SK-N-SH (cell line): ENCODE results near the gene DYNC2H1. TPM values are rescaled to one million over a fixed set of nuclear protein-coding genes. Genes with fewer than 3 reads are reported as not detected.

Experiments
- CTCF ChIA-PET: fragments of 300-600, 350-600 bp; formaldehyde crosslinking; extraction: SDS; loops from one replicate; lab custom pipeline; 2021; lab: Yijun Ruan, JAX
- POLR2A ChIA-PET: fragments of 350-600 bp; sonication (Branson Sonifier 250); formaldehyde crosslinking; extraction: SDS; loops from one replicate; lab custom pipeline; 2020; ENCODE audit warnings: antibody characterized with exemption, inconsistent platforms; lab: Yijun Ruan, JAX
- DNase-seq: peaks from one replicate; pipeline ENCODE4 v3.0.0; 2012
- H2AFZ ChIP-seq: fragments of 200-600 bp; sonication (generic); 2 replicates; pipeline ENCODE4 v1.8.1; 2016; ENCODE audit warnings: antibody characterized with exemption, mild to moderate bottlenecking, low read depth
- H3F3A ChIP-seq: fragments of 200-600 bp; sonication (generic); replicated peaks from 2 replicates; pipeline ENCODE3; 2016; ENCODE audit warnings: antibody characterized with exemption, mild to moderate bottlenecking; ENCODE audit not compliant: insufficient read depth
- H3K27ac ChIP-seq, 2 experiments: fragments of 200-500 bp in 1 of 2; fragments of 200-600 bp in 1 of 2; sonication (Bioruptor generic) in 1 of 2; sonication (generic), shearing (Covaris generic) in 1 of 2; 2 replicates each; pipeline versions ENCODE4 v1.5.1 to v1.6.1; 2014 to 2016; ENCODE audit warnings: low read depth in 2 of 2, inconsistent platforms in 1 of 2, low read length in 1 of 2, mild to moderate bottlenecking in 1 of 2, mixed read lengths in 1 of 2
- H3K27me3 ChIP-seq: fragments of 200-600 bp; sonication (generic), shearing (Covaris generic); 2 replicates; pipeline ENCODE4 v1.6.1; 2016; ENCODE audit warnings: mixed run types; ENCODE audit not compliant: insufficient read depth
- H3K36me3 ChIP-seq, 2 experiments: fragments of 200-500 bp in 1 of 2; fragments of 200-600 bp in 1 of 2; sonication (Bioruptor generic) in 1 of 2; sonication (generic) in 1 of 2; replicated peaks in 1 of 2; 2 replicates each; pipeline versions ENCODE3 to v1.5.1; 2014 to 2016; ENCODE audit warnings: low read length in 1 of 2, mild to moderate bottlenecking in 1 of 2; ENCODE audit not compliant: insufficient read depth in 2 of 2, control insufficient read depth in 1 of 2
- H3K4me1 ChIP-seq, 2 experiments: fragments of 200-500 bp in 1 of 2; fragments of 200-600 bp in 1 of 2; sonication (Bioruptor generic) in 1 of 2; sonication (generic), shearing (Covaris generic) in 1 of 2; 2 replicates each; pipeline versions ENCODE4 v1.5.1 to v1.6.1; 2014 to 2016; ENCODE audit warnings: low read depth in 1 of 2, low read length in 1 of 2, mixed run types in 1 of 2; ENCODE audit not compliant: insufficient read depth in 2 of 2, control insufficient read depth in 1 of 2
- H3K4me2 ChIP-seq: fragments of 200-600 bp; sonication (generic), shearing (Covaris generic); 2 replicates; pipeline ENCODE4 v1.6.1; 2017; ENCODE audit warnings: mixed run types
- H3K4me3 ChIP-seq, 2 experiments: fragments of 200-500 bp in 1 of 2; fragments of 200-600 bp in 1 of 2; sonication (Bioruptor generic) in 1 of 2; sonication (generic), shearing (Covaris generic) in 1 of 2; 2 replicates each; pipeline versions ENCODE4 v1.5.1 to v1.8.1; 2014 to 2016; ENCODE audit warnings: low read depth in 2 of 2, inconsistent platforms in 1 of 2, low read length in 1 of 2, mild to moderate bottlenecking in 1 of 2, mixed read lengths in 1 of 2, moderate library complexity in 1 of 2
- H3K79me2 ChIP-seq: fragments of 200-600 bp; sonication (generic); 2 replicates; pipeline ENCODE4 v1.8.1; 2017; ENCODE audit warnings: mild to moderate bottlenecking; ENCODE audit not compliant: insufficient read depth
- H3K9ac ChIP-seq: fragments of 200-600 bp; sonication (generic); 2 replicates; pipeline ENCODE4 v1.6.1; 2017; ENCODE audit warnings: mixed run types
- H3K9me2 ChIP-seq: fragments of 200-600 bp; sonication (generic); 2 replicates; pipeline ENCODE4 v1.6.1; 2017; ENCODE audit warnings: mixed run types
- H3K9me3 ChIP-seq: fragments of 200-600 bp; sonication (generic); 2 replicates; pipeline ENCODE4 v1.6.1; 2017; ENCODE audit warnings: mixed run types, mild to moderate bottlenecking, moderate library complexity
- H4K20me1 ChIP-seq: fragments of 200-600 bp; sonication (generic); 2 replicates; pipeline ENCODE4 v1.6.1; 2017; ENCODE audit warnings: mild to moderate bottlenecking, mixed run types; ENCODE audit not compliant: insufficient read depth
- CTCF ChIP-seq: fragments of 200-600 bp; sonication (generic); IDR thresholded peaks from 2 replicates; pipeline ENCODE4 v1.6.1; 2017; ENCODE audit warnings: antibody characterized with exemption, mild to moderate bottlenecking, moderate library complexity
- EP300 ChIP-seq, 2 experiments: IDR thresholded peaks; 2 replicates each; pipeline versions ENCODE4 v1.4.0 to v1.6.1; 2012; ENCODE audit warnings: borderline replicate concordance in 1 of 2, low read depth in 1 of 2, low read length in 1 of 2
- FOSL2 ChIP-seq: IDR thresholded peaks from 2 replicates; pipeline ENCODE4 v1.4.0; 2012; ENCODE audit warnings: low read depth, mild to moderate bottlenecking, moderate library complexity, borderline replicate concordance
- FOXJ3 ChIP-seq: sonication (generic); formaldehyde crosslinking; IDR thresholded peaks from 2 replicates; pipeline ENCODE4 v1.5.1; 2020; ENCODE audit warnings: mild to moderate bottlenecking, missing genetic modification reagents
- GABPA ChIP-seq: IDR thresholded peaks from 2 replicates; pipeline ENCODE4 v1.4.0; 2012; ENCODE audit warnings: low read depth, mild to moderate bottlenecking
- GATA2 ChIP-seq: sonication (generic); formaldehyde crosslinking; IDR thresholded peaks from 2 replicates; pipeline ENCODE4 v1.5.0; 2020; ENCODE audit warnings: mild to moderate bottlenecking, missing genetic modification reagents
- IRF3 ChIP-seq: fragments of 150-350 bp; IDR thresholded peaks from 2 replicates; pipeline ENCODE4 v1.6.1; 2016; ENCODE audit warnings: mild to moderate bottlenecking, low read depth, low read length
- JUND ChIP-seq: IDR thresholded peaks from 2 replicates; pipeline ENCODE4 v1.4.0; 2012
- MAX ChIP-seq: IDR thresholded peaks from 2 replicates; pipeline ENCODE4 v1.4.0; 2012; ENCODE audit warnings: low read depth
- MXI1 ChIP-seq: IDR thresholded peaks from 2 replicates; pipeline ENCODE4 v1.6.1; 2012; ENCODE audit warnings: mild to moderate bottlenecking, low read depth, low read length, improper control_type of control experiment
- NFIC ChIP-seq: IDR thresholded peaks from 2 replicates; pipeline ENCODE4 v1.4.0; 2012; ENCODE audit warnings: borderline replicate concordance
- RCOR1 ChIP-seq: fragments of 150-350 bp; IDR thresholded peaks from 2 replicates; pipeline ENCODE4 v1.6.1; 2017; ENCODE audit warnings: antibody characterized with exemption, low read length
- REST ChIP-seq: IDR thresholded peaks from 2 replicates; pipeline ENCODE4 v1.6.1; 2012; ENCODE audit warnings: mild to moderate bottlenecking, low read depth, low read length, moderate library complexity
- RFX5 ChIP-seq: IDR thresholded peaks from 2 replicates; pipeline ENCODE4 v1.6.1; 2012; ENCODE audit warnings: mild to moderate bottlenecking, improper control_type of control experiment, low read length
- TAF1 ChIP-seq: IDR thresholded peaks from 2 replicates; pipeline ENCODE4 v1.6.1; 2012; ENCODE audit warnings: low read depth, mild to moderate bottlenecking, low read length, moderate library complexity, borderline replicate concordance
- TCF12 ChIP-seq: IDR thresholded peaks from 2 replicates; pipeline ENCODE4 v1.4.0; 2012
- TEAD4 ChIP-seq: IDR thresholded peaks from 2 replicates; pipeline ENCODE4 v1.4.0; 2012; ENCODE audit warnings: mild to moderate bottlenecking, borderline replicate concordance; ENCODE audit not compliant: insufficient read depth
- USF1 ChIP-seq: IDR thresholded peaks from 2 replicates; pipeline ENCODE4 v1.4.0; 2012; ENCODE audit warnings: low read depth, borderline replicate concordance
- USF2 ChIP-seq: fragments of 150-350 bp; IDR thresholded peaks from 2 replicates; pipeline ENCODE4 v1.6.1; 2017; ENCODE audit warnings: antibody characterized with exemption, low read length, low read depth, borderline replicate concordance
- YY1 ChIP-seq: IDR thresholded peaks from 2 replicates; pipeline ENCODE4 v1.4.0; 2012; ENCODE audit warnings: low read depth, mild to moderate bottlenecking
- WGBS: methylation state at CpG from one replicate; pipeline ENCODE4 v1.1.6; 2017; ENCODE audit warnings: low lambda C conversion rate; 5-methylcytosine and 5-hydroxymethylcytosine counted together
- polyA plus RNA-seq, 3 experiments: library from polyadenylated mRNA; depleted of rRNA; stranded (reverse); fragments of >200 nt; gene quantifications; 2 replicates each; pipeline ENCODE4 v1.2.3, GENCODE V29; 2012

The DYNC2H1 gene
- polyA plus RNA-seq, 1 of the 3 experiments (the other 2 are of a cell fraction): 15.3 TPM

GRCh38 chr11:103114836-103115235, 5.6 kb downstream of the DYNC2H1 start:
- ChIA-PET POLR2A (no interaction called here), CTCF (no interaction called here)
- Histone ChIP-seq H3K4me1 (peaks cover 0 to 7% of the 10 kb centered on the region in 2 experiments; a peak in 1 of 4 replicates), H3K79me2 (peaks cover 24% of the 10 kb centered on the region), H3K36me3 (peaks cover 32 to 39% of the 10 kb centered on the region in 2 experiments), H3K27me3 (no peaks in the 10 kb centered on the region), H3K9me3 (no peaks in the 10 kb centered on the region), H3F3A (peaks cover 5% of the 10 kb centered on the region), H4K20me1 (no peaks in the 10 kb centered on the region), H2AFZ (no peak overlapping the region), H3K4me2 (no peak overlapping the region), H3K9me2 (no peaks in the 10 kb centered on the region), H3K4me3 (no peak overlapping the region), H3K9ac (no peak overlapping the region), H3K27ac (no peak overlapping the region)
- DNase-seq: no peak
- TF ChIP-seq IRF3 (no peak), RFX5 (no peak), REST (no peak), TCF12 (no peak), TAF1 (no peak), CTCF (no peak)
- WGBS: 98% methylated on average over 4 of the region's 4 CpGs

GRCh38 chr11:103125462-103125861, 16.2 kb downstream of the DYNC2H1 start:
- no peak overlapping the region for H3K9ac ChIP-seq
- no peaks in the 10 kb centered on the region; a peak in 1 of 4 replicates for H3K4me1 ChIP-seq
- H2AFZ ChIP-seq: no peak overlapping the region
- H3K27ac ChIP-seq: no peak overlapping the region
- no peaks in the 10 kb centered on the region for H3K79me2 ChIP-seq
- CTCF ChIA-PET: no interaction called here
- POLR2A ChIA-PET: no interaction called here
- H3K27me3 ChIP-seq: no peaks in the 10 kb centered on the region
- no peak overlapping the region for H3K4me2 ChIP-seq
- H3K9me2 ChIP-seq: no peaks in the 10 kb centered on the region
- peaks cover 61 to 62% of the 10 kb centered on the region in 2 experiments for H3K36me3 ChIP-seq
- no peak for DNase-seq
- H3F3A ChIP-seq: no peaks in the 10 kb centered on the region
- H3K9me3 ChIP-seq: no peaks in the 10 kb centered on the region
- H3K4me3 ChIP-seq: no peak overlapping the region
- no peaks in the 10 kb centered on the region for H4K20me1 ChIP-seq
- TF ChIP-seq NFIC (no peak), JUND (no peak), FOSL2 (no peak), TEAD4 (no peak), USF1 (no peak), RCOR1 (no peak), TCF12 (no peak), GABPA (no peak), MXI1 (no peak), YY1 (no peak), USF2 (no peak), FOXJ3 (no peak), RFX5 (no peak), GATA2 (CRISPR knock-in tag) (no peak), EP300 (IDR thresholded peaks at IDR 0.05; ENCODE audit: borderline replicate concordance in 1 of 2, low read depth in 1 of 2, low read length in 1 of 2) (no peak), MAX (no peak)
